T-cell (primary cell): ENCODE data around the gene PDCD11. TPM values are rescaled to one million over a fixed set of nuclear protein-coding genes. Genes with fewer than 3 reads are reported as not detected.
A peak's percentile ranks its signal among the peaks of the same experiment; 100 is the strongest.

Source experiments
- ATAC-seq, 4 experiments: fragments of 200-7000 bp in 3 of 4; fragments of 150-1000 bp in 1 of 4; cut with Tn5 transposase; replicated peaks in 1 of 4; 1 replicate in 3 of 4; 2 replicates in 1 of 4; pipeline ENCODE4 v1.10.0; 2021; ENCODE audit warnings: moderate library complexity in 3 of 4, mild to moderate bottlenecking in 2 of 4, moderate number of reproducible peaks in 1 of 4
- CTCF ChIA-PET, 2 donors: fragments of 300-600 bp; sonication (Branson Sonifier 250); formaldehyde crosslinking; loops; one replicate each; lab custom pipeline; 2022; ENCODE audit warnings: antibody characterized with exemption in 2 of 2; lab: Charles Lee
- POLR2A ChIA-PET, 2 donors: fragments of 300-600 bp; sonication (Branson Sonifier 250); formaldehyde crosslinking; loops; one replicate each; lab custom pipeline; 2022; ENCODE audit warnings: antibody characterized with exemption in 2 of 2; lab: Charles Lee
- DNase-seq, 35 experiments: peaks; one replicate each; pipeline versions ENCODE4 v3.0.0 to v3.0.0-alpha.2; 2013 to 2023
- H3K27ac ChIP-seq: one replicate; pipeline ENCODE4 v1.5.1; 2013; ENCODE audit warnings: low read length
- H3K27me3 ChIP-seq, 2 experiments: replicated peaks in 1 of 2; 1 replicate in 1 of 2; 2 replicates in 1 of 2; pipeline versions ENCODE4 v1.6.1 to v1.7.0; 2013; ENCODE audit warnings: low read length in 1 of 2, mixed read lengths in 1 of 2; ENCODE audit not compliant: control insufficient read depth in 2 of 2, insufficient read depth in 2 of 2; ENCODE audit errors: extremely low read depth in 1 of 2
- H3K36me3 ChIP-seq, 2 donors: 1 replicate in 1 of 2; 2 replicates in 1 of 2; pipeline versions ENCODE4 v1.6.1 to v1.7.0; 2013; ENCODE audit warnings: low read length in 1 of 2; ENCODE audit not compliant: control insufficient read depth in 2 of 2, insufficient read depth in 1 of 2; ENCODE audit errors: extremely low read depth in 1 of 2
- H3K4me1 ChIP-seq, 2 experiments: 1 replicate in 1 of 2; 2 replicates in 1 of 2; pipeline versions ENCODE4 v1.6.1 to v1.7.0; 2013; ENCODE audit warnings: low read length in 2 of 2, mixed read lengths in 1 of 2; ENCODE audit not compliant: insufficient read depth in 2 of 2, control insufficient read depth in 1 of 2; ENCODE audit errors: extremely low read depth in 1 of 2
- H3K4me3 ChIP-seq, 2 donors: 1 replicate in 1 of 2; 2 replicates in 1 of 2; pipeline versions ENCODE4 v1.5.1 to v1.7.0; 2013; ENCODE audit warnings: mild to moderate bottlenecking in 2 of 2, low read length in 1 of 2, moderate library complexity in 1 of 2; ENCODE audit not compliant: control insufficient read depth in 1 of 2; ENCODE audit errors: extremely low read depth in 1 of 2
- H3K9me3 ChIP-seq: 2 replicates; pipeline ENCODE4 v1.7.0; 2013
- H3K27ac Mint-ChIP-seq, 2 donors: one replicate each; pipeline ENCODE4 v1.8.0; 2020 to 2021; ENCODE audit warnings: mild to moderate bottlenecking in 2 of 2, mixed read lengths in 2 of 2
- H3K27me3 Mint-ChIP-seq, 2 donors: one replicate each; pipeline ENCODE4 v1.8.0; 2021 to 2022; ENCODE audit warnings: mixed read lengths in 2 of 2
- H3K36me3 Mint-ChIP-seq: one replicate; pipeline ENCODE4 v1.8.0; 2021; ENCODE audit warnings: mixed read lengths
- H3K4me1 Mint-ChIP-seq, 3 donors: one replicate each; pipeline ENCODE4 v1.8.0; 2020 to 2022; ENCODE audit warnings: mixed read lengths in 3 of 3, mild to moderate bottlenecking in 1 of 3
- H3K4me3 Mint-ChIP-seq, 3 donors: one replicate each; pipeline ENCODE4 v1.8.0; 2020 to 2022; ENCODE audit warnings: mild to moderate bottlenecking in 3 of 3, mixed read lengths in 3 of 3, moderate library complexity in 3 of 3
- H3K9me3 Mint-ChIP-seq, 3 donors: one replicate each; pipeline ENCODE4 v1.8.0; 2020 to 2022; ENCODE audit warnings: mixed read lengths in 3 of 3
- WGBS: methylation state at CpG from one replicate; pipeline ENCODE4 v1.1.5; 2013; ENCODE audit warnings: missing lambda C conversion rate; ENCODE audit not compliant: insufficient coverage; 5-methylcytosine and 5-hydroxymethylcytosine counted together
- total RNA-seq, 35 experiments: library from RNA in 6 of 35; stranded (reverse) in 6 of 35; fragments of 120-200 nt in 1 of 35; gene quantifications; one replicate each; pipeline versions ENCODE4 v1.2.1 to v1.2.4 and lab custom pipeline; 2013 to 2026

The PDCD11 gene
- total RNA-seq, 5 donors from 2014 or later (not counting 1 experiment from before 2014, with no cell fraction given) = 24.0 to 53.3 (median 45.2) TPM

DNA sequence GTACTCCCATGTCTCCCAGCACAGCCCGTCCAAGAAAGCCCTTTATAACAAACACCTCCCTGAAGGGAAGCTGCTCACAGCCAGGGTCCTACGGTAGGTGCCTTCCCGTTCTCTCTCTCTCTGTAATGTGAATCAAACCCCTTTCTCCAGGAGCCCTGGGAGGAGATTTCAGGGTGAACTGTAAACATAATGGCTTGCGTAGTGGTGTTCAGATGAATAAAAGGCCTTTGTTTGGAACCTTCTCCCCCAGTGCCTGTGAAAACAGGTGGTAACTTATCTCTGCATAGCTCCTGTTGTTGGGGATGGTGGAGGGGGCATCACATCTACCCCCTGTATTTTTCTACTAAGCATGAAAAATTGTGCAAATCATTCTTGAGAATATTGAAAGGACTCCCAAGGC is 43.4 kb downstream of the PDCD11 start:
- Histone ChIP-seq H3K9me3 (no peaks in the 10 kb centered on the region), H3K36me3 (peaks cover 21 to 84% of the 10 kb centered on the region in 2 donors), H3K4me3 (no peak overlapping the region), H3K4me1 (no peaks in the 10 kb centered on the region), H3K27me3 (no peaks in the 10 kb centered on the region), H3K27ac (no peak overlapping the region)
- no peak for DNase-seq
- no peaks in the 10 kb centered on the region for H3K9me3 Mint-ChIP-seq
- H3K4me1 Mint-ChIP-seq = peaks cover 0 to under 1% (median 0%) of the 10 kb centered on the region in 3 donors
- no CpG with 5 or more reads among the region's 4 CpGs for WGBS
- no peak overlapping the region for H3K27ac Mint-ChIP-seq
- peaks cover 59% of the 10 kb centered on the region for H3K36me3 Mint-ChIP-seq
- no peaks in the 10 kb centered on the region for H3K27me3 Mint-ChIP-seq
- ChIA-PET CTCF (no interaction called here), POLR2A (no interaction called here)
- no peak for ATAC-seq
- no peak overlapping the region for H3K4me3 Mint-ChIP-seq

DNA sequence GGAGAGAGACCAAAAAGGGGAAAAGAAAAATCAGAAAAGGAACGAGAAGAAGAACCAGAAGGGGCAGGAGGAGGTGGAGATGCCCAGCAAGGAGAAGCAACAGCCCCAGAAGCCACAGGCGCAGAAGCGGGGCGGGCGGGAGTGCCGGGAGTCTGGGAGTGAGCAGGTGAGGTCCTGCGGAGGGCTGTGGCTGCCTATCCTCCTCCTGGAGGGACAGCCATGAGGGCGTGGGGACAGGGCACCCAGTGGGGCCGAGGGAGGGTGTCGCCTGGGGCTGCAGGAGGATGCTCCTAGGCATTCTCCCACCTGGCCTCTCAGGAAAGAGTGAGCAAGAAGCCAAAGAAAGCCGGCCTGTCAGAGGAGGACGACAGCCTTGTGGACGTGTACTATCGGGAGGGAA is 44.0 kb downstream of the PDCD11 start:
- Mint-ChIP-seq H3K27me3 (no peaks in the 10 kb centered on the region), H3K9me3 (no peaks in the 10 kb centered on the region), H3K36me3 (peaks cover 63% of the 10 kb centered on the region), H3K4me3 (no peak overlapping the region), H3K4me1 (peaks cover 0 to 5% (median 0%) of the 10 kb centered on the region in 3 donors), H3K27ac (no peak overlapping the region)
- ChIA-PET CTCF (no interaction called here), POLR2A (no interaction called here)
- Histone ChIP-seq H3K9me3 (no peaks in the 10 kb centered on the region), H3K4me3 (no peak overlapping the region), H3K27ac (no peak overlapping the region), H3K4me1 (no peaks in the 10 kb centered on the region), H3K36me3 (peaks cover 26 to 87% of the 10 kb centered on the region in 2 donors), H3K27me3 (no peaks in the 10 kb centered on the region)
- WGBS = 95% methylated on average over 11 of the region's 14 CpGs
- no peak for ATAC-seq
- DNase-seq = no peak

DNA sequence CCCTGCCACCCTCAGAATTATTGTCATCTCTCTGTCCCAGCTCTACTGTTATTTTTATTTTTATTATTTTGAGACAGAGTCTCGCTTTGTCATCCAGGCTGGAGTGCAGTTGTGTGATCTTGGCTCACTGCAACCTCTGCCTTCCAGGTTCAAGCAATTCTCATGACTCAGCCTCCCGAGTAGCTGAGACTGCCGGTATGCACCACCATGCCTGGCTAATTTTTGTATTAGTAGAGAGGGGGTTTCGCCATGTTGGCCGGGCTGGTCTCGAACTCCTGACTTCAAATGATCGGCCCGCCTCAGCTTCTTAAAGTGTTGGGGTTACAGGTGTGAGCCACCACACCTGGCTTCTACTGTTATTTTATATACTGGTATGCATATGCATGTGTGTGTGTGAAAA is 44.8 kb downstream of the PDCD11 start:
- 100% methylated on average over 1 of the region's 8 CpGs for WGBS
- ChIA-PET CTCF (no interaction called here), POLR2A (no interaction called here)
- Mint-ChIP-seq H3K9me3 (no peaks in the 10 kb centered on the region), H3K36me3 (peaks cover 66% of the 10 kb centered on the region), H3K27ac (no peak overlapping the region), H3K4me1 (peaks cover 0 to 7% (median 2%) of the 10 kb centered on the region in 3 donors), H3K27me3 (no peaks in the 10 kb centered on the region), H3K4me3 (no peak overlapping the region)
- H3K4me1 ChIP-seq = no peaks in the 10 kb centered on the region
- no peak overlapping the region for H3K4me3 ChIP-seq
- DNase-seq = no peak
- H3K27ac ChIP-seq = no peak overlapping the region
- H3K9me3 ChIP-seq = no peaks in the 10 kb centered on the region
- ATAC-seq = no peak
- peaks cover 31 to 89% of the 10 kb centered on the region in 2 donors for H3K36me3 ChIP-seq
- H3K27me3 ChIP-seq = no peaks in the 10 kb centered on the region

DNA sequence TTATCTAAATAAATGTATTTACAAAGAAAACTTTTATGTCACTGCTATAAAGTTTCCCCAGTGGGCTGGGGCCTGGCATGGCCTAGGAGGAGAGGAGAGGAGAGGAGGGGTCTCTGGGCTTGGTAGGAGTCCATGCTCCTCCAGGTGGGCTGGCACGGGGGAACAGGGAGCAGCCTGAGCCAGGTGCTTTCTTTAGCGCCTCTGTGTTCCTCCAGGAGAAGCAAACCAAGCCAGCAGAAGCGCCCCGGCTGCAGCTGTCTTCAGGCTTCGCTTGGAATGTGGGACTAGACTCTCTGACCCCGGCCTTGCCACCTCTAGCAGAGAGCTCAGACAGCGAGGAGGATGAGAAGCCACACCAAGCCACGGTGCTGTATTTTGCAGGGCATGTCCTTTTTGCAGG is 45.2 kb downstream of the PDCD11 start:
- Mint-ChIP-seq H3K4me3 (no peak overlapping the region), H3K27me3 (no peaks in the 10 kb centered on the region), H3K36me3 (peaks cover 65% of the 10 kb centered on the region), H3K9me3 (no peaks in the 10 kb centered on the region), H3K4me1 (peaks cover 0 to 7% (median 2%) of the 10 kb centered on the region in 3 donors), H3K27ac (no peak overlapping the region)
- Histone ChIP-seq H3K4me3 (no peak overlapping the region), H3K9me3 (no peaks in the 10 kb centered on the region), H3K27me3 (no peaks in the 10 kb centered on the region), H3K27ac (no peak overlapping the region), H3K36me3 (peaks cover 31 to 89% of the 10 kb centered on the region in 2 donors), H3K4me1 (peaks cover 0 to 3% of the 10 kb centered on the region in 2 experiments)
- 97% methylated on average over 7 of the region's 8 CpGs for WGBS
- POLR2A ChIA-PET = no interaction called here
- CTCF ChIA-PET = no interaction called here
- DNase-seq (no peak), ATAC-seq (no peak)

DNA sequence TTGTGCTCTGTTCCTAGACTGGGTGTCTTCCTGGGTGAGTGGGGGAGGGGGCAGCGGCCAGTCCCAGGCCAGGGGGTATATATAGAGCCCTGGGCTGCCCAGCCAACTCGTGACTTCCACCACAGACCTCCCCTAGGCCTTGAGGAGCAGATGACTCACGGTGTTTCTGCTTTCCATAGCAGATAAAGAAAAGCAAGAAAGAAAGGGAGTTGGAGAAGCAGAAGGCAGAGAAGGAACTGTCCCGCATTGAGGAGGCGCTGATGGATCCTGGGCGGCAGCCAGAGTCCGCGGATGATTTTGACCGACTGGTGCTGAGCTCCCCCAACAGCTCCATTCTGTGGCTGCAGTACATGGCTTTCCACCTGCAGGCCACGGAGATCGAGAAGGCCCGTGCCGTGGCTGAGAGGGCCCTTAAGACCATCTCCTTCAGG is 45.6 kb downstream of the PDCD11 start:
- no peak overlapping the region for H3K27ac Mint-ChIP-seq
- POLR2A ChIA-PET = no interaction called here
- CTCF ChIA-PET = no interaction called here

DNA sequence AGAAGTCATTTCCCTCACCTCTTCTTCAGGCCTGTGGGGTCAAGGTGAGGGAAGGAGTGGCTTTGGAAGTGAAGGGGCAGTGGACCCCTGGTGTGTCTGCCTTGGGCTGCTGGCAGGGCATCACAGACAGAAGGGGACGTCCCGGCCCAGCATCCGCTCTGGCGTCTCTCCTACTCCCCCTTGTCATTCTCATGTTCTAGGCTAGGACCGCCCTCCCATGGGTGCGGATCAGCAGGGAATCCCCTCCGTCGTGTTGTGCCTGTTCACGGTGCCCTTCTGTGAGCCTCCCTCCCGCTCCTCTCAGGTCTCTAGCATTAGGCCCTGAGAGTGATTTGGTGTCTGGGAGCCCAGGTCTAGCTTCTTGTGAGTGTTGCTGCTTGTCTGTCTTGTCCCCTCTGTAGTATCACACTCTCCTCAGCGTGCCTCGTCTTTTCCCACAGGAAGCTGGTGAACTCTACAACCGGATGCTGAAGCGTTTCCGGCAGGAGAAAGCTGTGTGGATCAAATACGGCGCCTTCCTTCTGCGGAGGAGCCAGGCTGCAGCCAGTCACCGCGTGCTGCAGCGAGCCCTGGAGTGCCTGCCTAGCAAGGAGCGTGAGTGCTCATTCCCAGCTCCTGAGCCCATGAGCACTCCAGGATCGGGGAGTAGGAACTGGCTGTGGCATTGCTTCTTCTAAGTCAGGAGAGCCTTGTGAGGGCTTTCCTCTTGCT is 47.2 kb downstream of the PDCD11 start:
- ATAC-seq = no peak
- Histone ChIP-seq H3K9me3 (no peaks in the 10 kb centered on the region), H3K27me3 (no peaks in the 10 kb centered on the region), H3K4me1 (peaks cover 0 to 23% of the 10 kb centered on the region in 2 experiments), H3K36me3 (peaks cover 31 to 86% of the 10 kb centered on the region in 2 donors), H3K27ac (no peak overlapping the region), H3K4me3 (no peak overlapping the region)
- peaks cover 14 to 18% (median 15%) of the 10 kb centered on the region in 3 donors for H3K4me1 Mint-ChIP-seq
- H3K27ac Mint-ChIP-seq = peak overlapping the region in 1 of 2 donors; percentile 72
- no peak for DNase-seq
- no peak overlapping the region for H3K4me3 Mint-ChIP-seq
- H3K9me3 Mint-ChIP-seq = no peaks in the 10 kb centered on the region
- CTCF ChIA-PET = no interaction called here
- 95% methylated on average over 20 of the region's 23 CpGs for WGBS
- H3K36me3 Mint-ChIP-seq = peaks cover 61% of the 10 kb centered on the region
- POLR2A ChIA-PET = no interaction called here
- no peaks in the 10 kb centered on the region for H3K27me3 Mint-ChIP-seq

More for the DNA sequence above, 45.6 kb downstream of the PDCD11 start:
- ATAC-seq (no peak), DNase-seq (no peak)
- Histone ChIP-seq H3K4me1 (peaks cover 0 to 7% of the 10 kb centered on the region in 2 experiments), H3K27ac (no peak overlapping the region), H3K9me3 (no peaks in the 10 kb centered on the region), H3K36me3 (peaks cover 33 to 89% of the 10 kb centered on the region in 2 donors), H3K4me3 (no peak overlapping the region), H3K27me3 (no peaks in the 10 kb centered on the region)
- H3K27me3 Mint-ChIP-seq = no peaks in the 10 kb centered on the region
- H3K4me3 Mint-ChIP-seq = no peak overlapping the region
- peaks cover 64% of the 10 kb centered on the region for H3K36me3 Mint-ChIP-seq
- H3K9me3 Mint-ChIP-seq = no peaks in the 10 kb centered on the region
- 97% methylated on average over 10 of the region's 13 CpGs for WGBS
- H3K4me1 Mint-ChIP-seq = peaks cover 0 to 11% (median 6%) of the 10 kb centered on the region in 3 donors
